Activated T-cell treated with anti-CD3 and anti-CD28 coated beads, Interleukin-2, amount 50 U/mL, for 72 hours (primary cell): Measurements from ENCODE around the gene C1orf210. TPM values are rescaled to one million over a fixed set of nuclear protein-coding genes. Genes with fewer than 3 reads are reported as not detected.

Experiments
- ATAC-seq, 2 donors: fragments of 150-1000 bp; cut with Tn5 transposase; replicated peaks in 1 of 2; 2 replicates each; pipeline ENCODE4 v1.10.0; 2021; ENCODE audit warnings: moderate library complexity in 2 of 2, mild to moderate bottlenecking in 1 of 2
- DNase-seq, 2 donors: peaks; one replicate each; pipeline ENCODE4 v3.0.0; 2021 to 2022; ENCODE audit warnings: mixed read lengths in 1 of 2
- H3K27ac Mint-ChIP-seq: one replicate; pipeline ENCODE4 v1.8.0; 2022; ENCODE audit warnings: mild to moderate bottlenecking, moderate library complexity, mixed read lengths
- H3K27me3 Mint-ChIP-seq: one replicate; pipeline ENCODE4 v1.8.0; 2022; ENCODE audit warnings: low read depth, mixed read lengths
- H3K36me3 Mint-ChIP-seq, 2 donors: one replicate each; pipeline ENCODE4 v1.8.0; 2022; ENCODE audit warnings: mixed read lengths in 2 of 2, mild to moderate bottlenecking in 1 of 2; ENCODE audit not compliant: insufficient read depth in 2 of 2
- H3K4me1 Mint-ChIP-seq: one replicate; pipeline ENCODE4 v1.8.0; 2022; ENCODE audit warnings: low read depth, mixed read lengths
- H3K4me3 Mint-ChIP-seq, 2 donors: one replicate each; pipeline ENCODE4 v1.8.0; 2022; ENCODE audit warnings: mild to moderate bottlenecking in 2 of 2, mixed read lengths in 2 of 2, moderate library complexity in 2 of 2
- H3K9me3 Mint-ChIP-seq, 2 donors: one replicate each; pipeline ENCODE4 v1.8.0; 2022; ENCODE audit warnings: mixed read lengths in 2 of 2
- total RNA-seq, 2 donors: library from RNA; stranded (reverse); gene quantifications; one replicate each; pipeline ENCODE4 v1.2.3, GENCODE V29; 2022

Gene C1orf210
- total RNA-seq, 2 donors from 2014 or later: 0.38 TPM; not detected in 1

DNA sequence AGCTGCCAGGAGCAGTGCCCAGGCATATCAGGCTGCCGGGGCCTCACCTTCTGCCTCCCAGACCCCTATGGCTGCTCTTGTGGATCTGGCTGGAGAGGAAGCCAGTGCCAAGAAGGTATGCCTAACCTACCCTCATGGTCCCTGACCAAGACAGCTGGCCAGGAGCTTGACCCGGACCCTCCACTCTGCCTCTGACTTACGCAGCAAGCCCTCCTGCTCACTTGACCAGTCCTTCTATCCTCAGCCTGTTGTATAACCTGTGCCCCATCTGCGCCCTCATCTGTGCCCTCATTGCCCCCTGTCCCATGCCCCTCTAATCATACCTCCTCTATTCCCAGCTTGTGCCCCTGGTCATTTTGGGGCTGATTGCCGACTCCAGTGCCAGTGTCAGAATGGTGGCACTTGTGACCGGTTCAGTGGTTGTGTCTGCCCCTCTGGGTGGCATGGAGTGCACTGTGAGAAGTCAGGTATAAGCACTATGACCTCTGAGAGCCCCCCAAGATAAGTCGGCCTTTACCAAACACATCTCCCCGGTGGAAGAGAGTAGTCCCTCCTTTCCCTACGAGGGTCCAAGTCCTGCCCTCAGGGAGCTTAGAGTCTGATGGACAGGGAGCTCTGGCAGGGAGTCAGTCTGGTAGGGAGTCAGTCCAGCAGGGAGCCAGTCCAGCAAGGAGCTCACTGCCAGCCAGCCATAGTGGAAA lies 22.2 kb upstream of the C1orf210 start:
- no peaks in the 10 kb centered on the region for H3K27me3 Mint-ChIP-seq
- no peak for ATAC-seq
- no peaks in the 10 kb centered on the region for H3K9me3 Mint-ChIP-seq

DNA sequence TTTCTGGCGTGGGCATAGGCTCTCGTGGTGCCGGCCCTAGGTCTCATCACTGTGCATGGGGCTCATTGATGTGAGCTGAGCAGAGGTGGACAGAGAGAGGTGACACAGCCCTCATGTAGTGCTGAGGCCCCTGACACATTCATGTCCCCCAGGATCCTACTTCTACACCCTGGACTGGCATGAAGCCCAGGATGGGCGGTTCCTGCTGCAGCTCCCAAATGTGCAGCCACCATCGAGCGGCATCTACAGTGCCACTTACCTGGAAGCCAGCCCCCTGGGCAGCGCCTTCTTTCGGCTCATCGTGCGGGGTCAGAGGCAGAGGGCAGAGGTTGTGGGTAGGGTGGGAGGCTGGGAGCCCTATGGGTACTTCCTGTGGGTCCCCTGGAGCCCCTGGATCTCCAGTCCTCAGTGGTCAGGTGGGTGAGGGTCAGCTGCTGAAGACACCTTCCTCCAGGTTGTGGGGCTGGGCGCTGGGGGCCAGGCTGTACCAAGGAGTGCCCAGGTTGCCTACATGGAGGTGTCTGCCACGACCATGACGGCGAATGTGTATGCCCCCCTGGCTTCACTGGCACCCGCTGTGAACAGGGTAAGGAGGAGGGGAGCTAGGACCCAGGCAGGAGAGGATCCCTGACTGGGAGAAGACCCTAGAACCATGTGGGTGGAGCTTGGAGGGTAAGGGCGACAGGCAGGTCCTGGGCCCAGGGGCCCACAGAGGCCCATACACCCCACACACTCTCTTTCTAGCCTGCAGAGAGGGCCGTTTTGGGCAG lies 21.5 kb upstream of the C1orf210 start:
- H3K36me3 Mint-ChIP-seq: no peaks in the 10 kb centered on the region
- ATAC-seq: no peak
- no peak overlapping the region for H3K4me3 Mint-ChIP-seq
- no peaks in the 10 kb centered on the region for H3K9me3 Mint-ChIP-seq
- H3K4me1 Mint-ChIP-seq: no peaks in the 10 kb centered on the region
- no peaks in the 10 kb centered on the region for H3K27me3 Mint-ChIP-seq
- no peak overlapping the region for H3K27ac Mint-ChIP-seq
- DNase-seq: no peak

More for the DNA sequence above, 22.2 kb upstream of the C1orf210 start:
- no peak for DNase-seq
- Mint-ChIP-seq H3K4me3 (no peak overlapping the region), H3K4me1 (no peaks in the 10 kb centered on the region), H3K27ac (no peak overlapping the region), H3K36me3 (no peaks in the 10 kb centered on the region)

DNA sequence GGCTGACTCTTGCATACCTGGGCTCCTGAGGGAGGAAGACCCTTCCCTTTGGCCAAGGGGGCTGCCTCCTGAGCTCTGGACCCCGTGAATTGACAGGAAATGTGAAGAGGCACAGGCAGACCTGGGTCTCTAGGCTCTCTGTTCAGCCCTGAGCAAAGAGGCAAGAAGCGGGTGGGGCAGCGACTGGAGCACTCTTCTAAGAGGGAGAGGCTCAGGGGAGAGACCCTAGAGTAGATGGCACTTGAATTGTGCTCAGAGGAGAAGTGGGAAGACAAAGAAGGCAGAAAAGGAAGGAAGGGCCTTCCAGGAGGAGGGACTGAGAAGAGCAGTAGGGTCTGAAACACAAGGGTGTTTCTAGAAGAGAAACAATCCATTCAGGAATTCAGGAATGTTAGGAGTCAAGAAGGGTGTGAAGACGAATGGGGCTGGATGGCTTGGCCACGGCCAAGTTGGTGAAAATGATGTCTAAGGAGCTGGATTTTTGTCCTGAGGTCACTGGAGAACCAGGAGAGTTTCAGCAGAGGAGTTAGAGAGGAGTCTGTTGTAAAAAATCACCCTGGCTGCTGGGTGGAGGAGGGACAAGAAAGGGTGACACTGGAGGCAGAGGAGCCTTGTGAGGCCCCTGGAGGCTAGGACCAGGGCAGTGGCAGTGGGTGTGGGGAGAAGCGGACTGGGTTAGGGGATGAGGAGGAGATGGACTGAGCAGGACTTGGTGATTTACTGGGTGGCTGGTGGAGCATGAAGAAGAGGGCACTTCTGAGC lies 20.7 kb upstream of the C1orf210 start:
- DNase-seq (no peak), ATAC-seq (no peak)
- Mint-ChIP-seq H3K9me3 (no peaks in the 10 kb centered on the region), H3K4me3 (no peak overlapping the region), H3K4me1 (no peaks in the 10 kb centered on the region), H3K27ac (no peak overlapping the region), H3K27me3 (no peaks in the 10 kb centered on the region), H3K36me3 (no peaks in the 10 kb centered on the region)

DNA sequence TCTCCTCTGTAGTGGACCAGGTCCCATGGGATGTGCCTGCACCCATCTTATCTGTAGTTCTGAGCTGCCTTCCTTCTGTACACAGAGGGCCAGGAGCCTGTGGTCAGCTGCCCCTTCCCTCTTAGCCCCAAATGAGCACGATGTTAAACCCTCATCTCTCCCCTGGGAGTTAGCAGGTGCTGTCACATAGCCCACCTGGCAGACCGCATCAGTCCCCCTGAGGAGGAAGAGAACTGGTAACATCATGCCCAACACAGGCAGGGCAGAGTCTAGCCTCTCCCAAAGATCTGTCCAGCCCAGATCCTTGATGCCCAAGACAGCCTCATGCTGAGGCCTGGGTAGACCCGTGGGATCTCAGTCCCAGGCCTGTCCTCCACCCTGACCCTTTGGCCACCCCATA lies 20.1 kb upstream of the C1orf210 start:
- DNase-seq (no peak), ATAC-seq (no peak)
- no peaks in the 10 kb centered on the region for H3K9me3 Mint-ChIP-seq
- H3K36me3 Mint-ChIP-seq: no peaks in the 10 kb centered on the region
- H3K27ac Mint-ChIP-seq: no peak overlapping the region
- no peaks in the 10 kb centered on the region for H3K4me1 Mint-ChIP-seq
- H3K27me3 Mint-ChIP-seq: no peaks in the 10 kb centered on the region
- no peak overlapping the region for H3K4me3 Mint-ChIP-seq

DNA sequence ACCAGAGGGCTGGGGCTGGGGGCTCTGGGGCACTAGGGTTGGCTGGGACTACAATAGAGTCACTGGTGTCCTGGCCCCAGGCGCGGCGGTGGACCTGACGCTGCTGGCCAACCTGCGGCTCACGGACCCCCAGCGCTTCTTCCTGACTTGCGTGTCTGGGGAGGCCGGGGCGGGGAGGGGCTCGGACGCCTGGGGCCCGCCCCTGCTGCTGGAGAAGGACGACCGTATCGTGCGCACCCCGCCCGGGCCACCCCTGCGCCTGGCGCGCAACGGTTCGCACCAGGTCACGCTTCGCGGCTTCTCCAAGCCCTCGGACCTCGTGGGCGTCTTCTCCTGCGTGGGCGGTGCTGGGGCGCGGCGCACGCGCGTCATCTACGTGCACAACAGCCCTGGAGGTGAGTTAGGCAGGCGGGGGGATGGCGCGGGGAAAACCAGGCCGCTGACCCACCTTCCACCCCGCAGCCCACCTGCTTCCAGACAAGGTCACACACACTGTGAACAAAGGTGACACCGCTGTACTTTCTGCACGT lies 19.5 kb upstream of the C1orf210 start:
- no peak for ATAC-seq
- H3K27ac Mint-ChIP-seq: no peak overlapping the region
- no peaks in the 10 kb centered on the region for H3K36me3 Mint-ChIP-seq
- H3K4me1 Mint-ChIP-seq: no peaks in the 10 kb centered on the region
- no peaks in the 10 kb centered on the region for H3K27me3 Mint-ChIP-seq
- DNase-seq: no peak
- no peaks in the 10 kb centered on the region for H3K9me3 Mint-ChIP-seq
- H3K4me3 Mint-ChIP-seq: no peak overlapping the region

DNA sequence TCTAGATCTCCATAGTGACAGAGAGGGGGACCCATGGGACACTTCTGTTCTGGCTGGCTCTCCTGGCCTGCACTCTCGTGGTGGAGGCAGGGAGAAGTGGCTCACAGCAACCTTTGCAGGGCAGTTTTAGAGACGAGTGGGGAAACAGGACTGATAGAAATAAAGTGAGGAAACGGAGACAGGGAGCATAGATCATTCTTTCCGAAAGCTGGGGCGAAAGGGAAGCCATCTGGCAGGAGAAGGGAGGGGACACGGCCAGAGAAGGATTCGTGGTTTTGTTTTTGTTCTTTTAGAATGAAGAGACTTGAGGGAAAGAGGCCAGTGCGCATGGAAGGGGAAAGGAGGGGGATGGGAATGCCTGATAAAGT lies 18.9 kb upstream of the C1orf210 start:
- Mint-ChIP-seq H3K27ac (no peak overlapping the region), H3K9me3 (no peaks in the 10 kb centered on the region), H3K27me3 (no peaks in the 10 kb centered on the region), H3K4me3 (no peak overlapping the region), H3K4me1 (no peaks in the 10 kb centered on the region), H3K36me3 (no peaks in the 10 kb centered on the region)
- ATAC-seq (no peak), DNase-seq (no peak)

DNA sequence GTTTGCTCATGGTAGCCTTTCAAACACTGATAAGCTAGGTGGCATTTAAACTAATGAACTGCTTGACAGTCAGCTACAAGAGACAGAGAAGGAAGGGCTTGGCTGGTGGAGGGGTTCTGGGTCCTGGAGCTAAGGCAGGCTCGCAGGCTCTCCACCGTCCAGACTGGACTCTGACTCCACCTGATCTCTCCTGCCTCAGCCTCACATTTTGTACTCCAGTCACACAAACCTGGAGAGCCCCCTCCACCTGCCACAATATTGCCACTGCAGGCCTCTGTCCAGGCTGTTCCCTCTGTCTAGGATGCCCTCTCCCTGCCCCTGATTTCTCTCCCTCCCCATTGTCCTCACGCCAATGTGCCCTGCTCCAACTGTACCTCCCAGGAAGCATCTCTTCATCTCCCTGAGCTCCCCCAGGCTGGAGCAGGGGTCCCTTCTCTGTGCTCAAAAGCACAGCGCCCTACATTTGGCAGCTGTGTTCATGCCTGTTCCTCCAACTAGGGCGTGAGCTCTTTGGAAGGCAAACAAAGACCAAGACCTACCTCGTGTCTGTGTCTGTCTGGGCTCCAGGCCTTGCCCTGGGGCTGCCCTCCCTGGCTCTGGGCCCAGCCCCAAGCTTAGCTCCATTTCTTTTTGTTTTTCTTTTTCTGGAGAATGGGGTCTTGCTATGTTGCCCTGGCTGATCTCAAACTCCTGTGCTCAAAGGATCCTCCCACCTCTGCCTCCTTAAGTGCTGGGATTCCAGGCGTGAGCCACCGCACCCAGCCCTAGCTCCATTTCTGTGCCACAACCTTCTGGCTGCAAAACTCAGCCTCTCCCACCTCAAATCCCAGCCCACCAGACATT lies 18.3 kb upstream of the C1orf210 start:
- Mint-ChIP-seq H3K27ac (no peak overlapping the region), H3K4me3 (no peak overlapping the region), H3K9me3 (no peaks in the 10 kb centered on the region), H3K27me3 (no peaks in the 10 kb centered on the region), H3K36me3 (no peaks in the 10 kb centered on the region), H3K4me1 (no peaks in the 10 kb centered on the region)
- DNase-seq (no peak), ATAC-seq (no peak)

DNA sequence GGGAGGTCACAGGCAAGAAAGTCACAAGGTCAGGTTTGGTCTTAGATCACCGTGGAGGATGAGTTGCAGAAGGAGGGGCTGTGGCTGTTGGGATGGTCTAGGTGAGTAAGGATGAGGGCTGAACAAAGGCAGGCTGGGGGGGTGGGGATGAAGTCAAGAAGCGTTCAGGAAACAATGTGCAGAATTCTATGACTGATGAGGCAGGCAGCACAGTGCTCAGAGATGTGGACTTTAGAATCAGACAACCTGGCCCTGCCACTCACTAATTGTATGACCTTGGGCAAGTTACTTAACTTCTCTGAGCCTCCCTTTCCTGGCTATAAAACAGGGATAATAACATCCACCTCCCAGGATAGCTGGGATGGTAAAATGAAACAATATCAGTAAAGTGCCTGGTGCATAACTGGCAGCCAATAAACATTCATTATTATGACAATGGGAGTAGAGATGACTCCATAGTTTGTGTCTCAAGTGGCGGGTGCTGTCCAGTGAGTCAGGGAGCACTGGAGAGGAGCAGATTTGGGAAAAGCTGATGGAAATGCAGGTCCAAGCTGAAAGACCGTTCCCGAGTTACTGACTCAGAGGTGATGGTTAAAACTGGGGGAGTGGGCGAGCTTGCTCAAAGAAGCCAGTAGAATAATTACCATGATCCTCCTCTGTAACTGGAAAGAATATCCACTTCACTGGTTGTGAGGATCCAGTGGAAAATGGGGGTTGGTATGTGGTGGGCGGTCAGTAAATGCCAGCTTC lies 17.5 kb upstream of the C1orf210 start:
- Mint-ChIP-seq H3K4me1 (no peaks in the 10 kb centered on the region), H3K27me3 (no peaks in the 10 kb centered on the region), H3K27ac (no peak overlapping the region), H3K36me3 (no peaks in the 10 kb centered on the region), H3K9me3 (no peaks in the 10 kb centered on the region), H3K4me3 (no peak overlapping the region)
- ATAC-seq (no peak), DNase-seq (no peak)

DNA sequence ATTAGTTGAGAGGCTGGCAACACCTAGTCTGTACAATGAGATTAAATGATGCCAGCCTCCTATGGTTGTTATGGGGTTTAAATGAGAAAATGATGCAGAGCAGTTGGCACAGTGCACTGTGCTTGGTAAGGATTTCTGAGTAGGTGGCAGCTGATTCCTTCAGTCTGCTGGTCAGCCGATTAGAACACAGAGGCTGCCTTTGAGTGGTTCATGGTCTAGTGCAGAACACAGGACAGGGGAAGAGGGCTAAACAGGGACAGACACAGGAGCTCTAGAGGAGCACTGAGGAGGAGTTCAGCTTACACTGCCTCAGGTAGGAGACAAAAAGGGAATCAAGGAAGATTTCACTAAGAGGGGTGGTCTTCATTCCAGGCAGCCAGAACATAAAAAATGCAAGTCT lies 16.8 kb upstream of the C1orf210 start:
- ATAC-seq (no peak), DNase-seq (no peak)
- no peak overlapping the region for H3K27ac Mint-ChIP-seq
- H3K9me3 Mint-ChIP-seq: no peaks in the 10 kb centered on the region
- H3K27me3 Mint-ChIP-seq: no peaks in the 10 kb centered on the region
- H3K4me3 Mint-ChIP-seq: no peak overlapping the region
- H3K36me3 Mint-ChIP-seq: no peaks in the 10 kb centered on the region
- no peaks in the 10 kb centered on the region for H3K4me1 Mint-ChIP-seq

DNA sequence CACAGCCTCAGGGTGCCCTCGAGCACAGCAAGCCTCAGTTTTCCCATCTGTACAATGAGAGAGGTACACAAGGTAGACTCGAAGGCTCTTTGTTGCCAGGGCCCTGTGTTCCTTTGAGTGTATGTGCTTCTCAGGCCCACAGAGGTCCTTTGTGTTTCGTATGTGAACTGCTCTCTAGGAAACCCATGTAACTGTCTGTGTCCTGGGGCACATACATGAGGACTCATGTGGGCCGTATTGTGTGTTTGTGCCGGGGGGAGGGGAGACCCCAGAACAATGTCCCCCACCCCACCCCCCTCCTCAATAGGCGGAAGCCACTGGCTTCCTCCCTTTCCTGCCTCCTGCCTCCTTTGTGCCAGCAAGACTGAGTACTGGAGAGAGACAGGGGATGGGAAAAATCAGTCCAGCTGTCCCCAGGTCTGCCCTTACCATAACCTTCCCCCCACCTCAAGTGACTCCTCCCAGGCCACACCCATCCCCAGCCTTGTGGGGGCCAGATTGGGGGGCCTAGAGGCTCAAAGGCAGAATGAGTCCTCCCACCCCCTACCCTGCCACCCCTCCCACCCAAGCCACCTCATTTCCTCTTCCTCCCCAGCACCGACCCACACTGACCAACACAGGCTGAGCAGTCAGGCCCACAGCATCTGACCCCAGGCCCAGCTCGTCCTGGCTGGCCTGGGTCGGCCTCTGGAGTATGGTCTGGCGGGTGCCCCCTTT lies 15.2 kb upstream of the C1orf210 start, which contains the start of gene TIE1:
Gene TIE1 (plus strand): TSS at position 605 of the 717 bp plus-strand sequence. CDS start 90 bp downstream, at position 695.
- peaks cover 8% of the 10 kb centered on the region for H3K4me1 Mint-ChIP-seq
- no peak for ATAC-seq

DNA sequence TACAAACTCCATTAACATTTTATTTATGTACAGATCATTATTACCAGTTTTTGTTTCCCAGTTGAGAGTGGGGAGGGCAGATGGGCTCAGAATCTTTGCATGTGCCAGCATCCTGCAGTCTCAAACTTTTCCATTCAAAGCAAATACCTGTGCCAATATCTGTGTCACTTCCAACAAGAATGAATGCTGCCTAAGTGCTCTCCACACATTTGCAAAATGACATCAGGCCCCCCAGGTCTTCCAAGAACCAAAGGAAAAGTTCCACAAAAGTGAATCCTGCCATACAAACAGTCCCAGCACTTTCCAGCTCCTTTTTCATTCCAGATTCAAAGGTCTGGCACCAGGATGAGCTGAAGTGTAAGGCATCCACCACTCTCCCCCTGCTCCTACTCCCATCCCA lies 13.7 kb upstream of the C1orf210 start:
- Mint-ChIP-seq H3K27me3 (no peaks in the 10 kb centered on the region), H3K27ac (no peak overlapping the region), H3K4me1 (peaks cover 18% of the 10 kb centered on the region), H3K36me3 (no peaks in the 10 kb centered on the region), H3K9me3 (no peaks in the 10 kb centered on the region), H3K4me3 (no peak overlapping the region)
- ATAC-seq (no peak), DNase-seq (no peak)

More for the DNA sequence above, 15.2 kb upstream of the C1orf210 start, which contains the start of gene TIE1:
- DNase-seq: no peak
- Mint-ChIP-seq H3K27me3 (no peaks in the 10 kb centered on the region), H3K27ac (no peak within 1 kb of the TSS), H3K4me3 (no peak within 1 kb of the TSS), H3K9me3 (no peaks in the 10 kb centered on the region), H3K36me3 (no peaks in the 10 kb centered on the region)
